H9 (cell line): ENCODE results near the gene TUFT1. TPM values are rescaled to one million over a fixed set of nuclear protein-coding genes. Genes with fewer than 3 reads are reported as not detected.
A peak's percentile ranks its signal among the peaks of the same experiment; 100 is the strongest.

Experiments used
- DNase-seq: peaks from one replicate; pipeline ENCODE4 v3.0.0-alpha.2; 2017
- H2AFZ ChIP-seq: one replicate; pipeline ENCODE4 v1.6.1; 2013; ENCODE audit warnings: mild to moderate bottlenecking, low read length, control low read depth, moderate library complexity
- H2AK5ac ChIP-seq: 2 replicates; pipeline ENCODE4 v1.6.1; 2013; ENCODE audit warnings: low read length, control low read depth, mixed read lengths; ENCODE audit not compliant: insufficient read length
- H2BK120ac ChIP-seq: one replicate; pipeline ENCODE4 v1.6.1; 2013; ENCODE audit warnings: low read depth, mild to moderate bottlenecking, low read length, control low read depth, inconsistent platforms; ENCODE audit not compliant: poor library complexity, severe bottlenecking
- H2BK12ac ChIP-seq: 2 replicates; pipeline ENCODE4 v1.6.1; 2013; ENCODE audit warnings: low read length, control low read depth, mixed read lengths, low read depth; ENCODE audit not compliant: insufficient read length
- H2BK15ac ChIP-seq: 2 replicates; pipeline ENCODE4 v1.6.1; 2013; ENCODE audit warnings: low read depth, low read length, control low read depth
- H2BK20ac ChIP-seq: one replicate; pipeline ENCODE4 v1.6.1; 2013; ENCODE audit warnings: low read depth, mild to moderate bottlenecking, low read length, control low read depth, inconsistent platforms; ENCODE audit not compliant: poor library complexity, severe bottlenecking
- H2BK5ac ChIP-seq: 2 replicates; pipeline ENCODE4 v1.6.1; 2013; ENCODE audit warnings: low read length, control low read depth, mixed read lengths; ENCODE audit not compliant: insufficient read length
- H3K14ac ChIP-seq: 2 replicates; pipeline ENCODE4 v1.6.1; 2013; ENCODE audit warnings: low read length, control low read depth; ENCODE audit not compliant: insufficient read depth
- H3K18ac ChIP-seq: 2 replicates; pipeline ENCODE4 v1.6.1; 2013; ENCODE audit warnings: low read depth, mild to moderate bottlenecking, mixed read lengths, low read length, control low read depth; ENCODE audit not compliant: insufficient read length
- H3K23ac ChIP-seq: 2 replicates; pipeline ENCODE4 v1.6.1; 2013; ENCODE audit warnings: low read length, control low read depth, mixed read lengths, low read depth; ENCODE audit not compliant: insufficient read length
- H3K23me2 ChIP-seq: 2 replicates; pipeline ENCODE4 v1.6.1; 2013; ENCODE audit warnings: low read depth, mild to moderate bottlenecking, mixed read lengths, low read length, control low read depth; ENCODE audit not compliant: insufficient read length, poor library complexity, severe bottlenecking
- H3K27ac ChIP-seq: 2 replicates; pipeline ENCODE4 v1.5.1; 2013; ENCODE audit warnings: low read length, control low read depth, mixed read lengths, low read depth; ENCODE audit not compliant: insufficient read length
- H3K27me3 ChIP-seq: 2 replicates; pipeline ENCODE4 v1.6.1; 2013; ENCODE audit warnings: low read length, control low read depth, inconsistent platforms; ENCODE audit not compliant: insufficient read depth
- H3K4ac ChIP-seq: 2 replicates; pipeline ENCODE4 v1.6.1; 2013; ENCODE audit warnings: low read depth, mild to moderate bottlenecking, control low read depth, inconsistent platforms, low read length, moderate library complexity
- H3K4me1 ChIP-seq: 2 replicates; pipeline ENCODE4 v1.6.1; 2013; ENCODE audit warnings: low read length, control low read depth, inconsistent platforms; ENCODE audit not compliant: insufficient read depth
- H3K4me2 ChIP-seq: 2 replicates; pipeline ENCODE4 v1.6.1; 2013; ENCODE audit warnings: low read length, control low read depth, mixed read lengths; ENCODE audit not compliant: insufficient read length, insufficient read depth
- H3K56ac ChIP-seq: 2 replicates; pipeline ENCODE4 v1.6.1; 2013; ENCODE audit warnings: low read depth, mild to moderate bottlenecking, mixed read lengths, low read length, control low read depth; ENCODE audit not compliant: insufficient read length
- H3K79me1 ChIP-seq: 2 replicates; pipeline ENCODE4 v1.6.1; 2013; ENCODE audit warnings: low read depth, mild to moderate bottlenecking, moderate library complexity, low read length, control low read depth, inconsistent platforms; ENCODE audit not compliant: insufficient read depth, poor library complexity, severe bottlenecking
- H3K79me2 ChIP-seq: 2 replicates; pipeline ENCODE4 v1.6.1; 2013; ENCODE audit warnings: low read length, control low read depth, inconsistent platforms; ENCODE audit not compliant: insufficient read depth
- H3K9ac ChIP-seq: 2 replicates; pipeline ENCODE4 v1.6.1; 2013; ENCODE audit warnings: low read length, control low read depth, mixed read lengths; ENCODE audit not compliant: insufficient read length; ENCODE audit errors: extremely low read depth
- H3K9me3 ChIP-seq: one replicate; pipeline ENCODE4 v1.6.1; 2013; ENCODE audit warnings: low read depth, low read length, inconsistent platforms; ENCODE audit not compliant: control insufficient read depth
- H3T11ph ChIP-seq: one replicate; pipeline ENCODE4 v1.6.1; 2013; ENCODE audit warnings: mild to moderate bottlenecking, low read length, control low read depth, inconsistent platforms
- H4K20me1 ChIP-seq: one replicate; pipeline ENCODE4 v1.6.1; 2013; ENCODE audit not compliant: control insufficient read depth, insufficient read length, insufficient read depth
- H4K5ac ChIP-seq: 2 replicates; pipeline ENCODE4 v1.6.1; 2013; ENCODE audit warnings: low read depth, mild to moderate bottlenecking, mixed read lengths, low read length, control low read depth; ENCODE audit not compliant: insufficient read length
- H4K8ac ChIP-seq: replicated peaks from 2 replicates; pipeline ENCODE4 v1.6.1; 2013; ENCODE audit warnings: low read length, control low read depth, mixed read lengths, low read depth; ENCODE audit not compliant: insufficient read length
- H4K91ac ChIP-seq: 2 replicates; pipeline ENCODE4 v1.6.1; 2013; ENCODE audit warnings: low read depth, mild to moderate bottlenecking, moderate library complexity, mixed read lengths, low read length, control low read depth; ENCODE audit not compliant: insufficient read length
- H3K27ac Mint-ChIP-seq, 3 experiments: 2 replicates in 2 of 3; 3 replicates in 1 of 3; pipeline ENCODE4 v1.8.0; 2020 to 2021; ENCODE audit warnings: mixed read lengths in 3 of 3, mild to moderate bottlenecking in 1 of 3, moderate library complexity in 1 of 3
- H3K27me3 Mint-ChIP-seq: 2 replicates; pipeline ENCODE4 v1.8.0; 2021; ENCODE audit warnings: low read depth, mild to moderate bottlenecking, moderate library complexity, mixed read lengths
- H3K36me3 Mint-ChIP-seq, 3 experiments: 2 replicates in 2 of 3; 3 replicates in 1 of 3; pipeline ENCODE4 v1.8.0; 2020 to 2021; ENCODE audit warnings: low read depth in 3 of 3, mixed read lengths in 3 of 3; ENCODE audit not compliant: insufficient read depth in 1 of 3
- H3K4me1 Mint-ChIP-seq, 2 experiments: 2 replicates each; pipeline ENCODE4 v1.8.0; 2020; ENCODE audit warnings: mixed read lengths in 2 of 2
- H3K4me3 Mint-ChIP-seq, 2 experiments: 2 replicates in 1 of 2; 3 replicates in 1 of 2; pipeline ENCODE4 v1.8.0; 2020 to 2021; ENCODE audit warnings: mild to moderate bottlenecking in 2 of 2, mixed read lengths in 2 of 2, moderate library complexity in 1 of 2
- H3K9me3 Mint-ChIP-seq, 2 experiments: 2 replicates in 1 of 2; 3 replicates in 1 of 2; pipeline ENCODE4 v1.8.0; 2020; ENCODE audit warnings: mild to moderate bottlenecking in 2 of 2, mixed read lengths in 2 of 2, moderate library complexity in 1 of 2
- WGBS: extraction: QIAGEN DNeasy Blood & Tissue Kit; methylation state at CpG from one replicate; pipeline ENCODE4 v1.1.7; 2013; ENCODE audit warnings: missing lambda C conversion rate, low lambda C conversion rate, mixed read lengths; ENCODE audit not compliant: insufficient read length; ENCODE audit errors: extremely low coverage; 5-methylcytosine and 5-hydroxymethylcytosine counted together
- total RNA-seq: library from RNA; stranded (reverse); gene quantifications from 2 replicates; pipeline ENCODE4 v1.2.1, GENCODE V29; 2021
- TF ChIP-seq, protein P1 (sequence below): fragments of 200-600 bp; sonication (generic); conservative IDR thresholded peaks from 3 replicates; pipeline ENCODE4 v1.8.0; 2021; ENCODE audit warnings: antibody characterized with exemption, mild to moderate bottlenecking

Gene TUFT1
- total RNA-seq, 1 experiment from 2014 or later = 6.2 TPM

DNA sequence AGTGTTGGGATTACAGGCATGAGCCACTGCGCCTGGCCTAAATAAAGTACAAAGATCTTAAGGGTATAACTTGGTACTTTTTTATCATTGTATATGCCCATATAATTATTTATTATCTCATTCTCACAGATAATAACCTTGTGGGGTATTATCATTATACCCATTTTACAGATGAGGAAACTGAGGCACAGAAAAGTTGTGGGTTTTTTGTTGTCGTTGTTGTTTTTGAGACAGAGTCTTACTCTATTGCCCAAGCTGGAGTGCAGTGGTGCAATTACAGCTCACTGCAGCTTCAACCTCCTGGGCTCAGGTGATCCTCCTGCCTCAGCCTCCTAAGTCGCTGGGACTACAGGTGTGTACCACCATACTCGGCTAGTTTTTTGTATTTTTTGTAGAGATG is 24.8 kb upstream of the TUFT1 start:
- H3K9me3 Mint-ChIP-seq = no peaks in the 10 kb centered on the region
- Histone ChIP-seq H3K79me2 (peaks cover 2% of the 10 kb centered on the region; the same call in 1 of the 2 replicates), H2AFZ (no peak overlapping the region), H3K4me1 (peaks cover 15% of the 10 kb centered on the region; the same call in 1 of the 2 replicates), H2BK15ac (no peak overlapping the region), H3K56ac (no peak overlapping the region), H3K79me1 (peaks cover under 1% of the 10 kb centered on the region), H2BK12ac (no peak overlapping the region), H2BK5ac (no peak overlapping the region), H3K9me3 (no peaks in the 10 kb centered on the region), H4K91ac (no peak overlapping the region), H3K9ac (no peak overlapping the region), H2BK120ac (no peak overlapping the region), H2BK20ac (no peak overlapping the region), H3T11ph (no peak overlapping the region), H3K27me3 (no peaks in the 10 kb centered on the region), H4K8ac (no peak overlapping the region), H3K23me2 (peaks cover 21% of the 10 kb centered on the region), H3K18ac (no peak overlapping the region), H3K27ac (peak overlapping the region; percentile 31), H4K5ac (no peak overlapping the region), H3K4me2 (no peak overlapping the region), H4K20me1 (no peaks in the 10 kb centered on the region), H3K14ac (no peak overlapping the region), H3K23ac (no peak overlapping the region), H3K4ac (no peak overlapping the region), H2AK5ac (no peak overlapping the region)
- H3K27ac Mint-ChIP-seq = peak overlapping the region; percentile 52 to 95 (median 94); a peak in 3 of 7 replicates
- H3K27me3 Mint-ChIP-seq = no peaks in the 10 kb centered on the region
- H3K4me3 Mint-ChIP-seq = no peak overlapping the region
- H3K36me3 Mint-ChIP-seq = peaks cover 7 to 20% (median 20%) of the 10 kb centered on the region in 3 experiments
- peaks cover 43 to 52% of the 10 kb centered on the region in 2 experiments for H3K4me1 Mint-ChIP-seq
- WGBS = no CpG with 5 or more reads among the region's 4 CpGs
- TF ChIP-seq, protein P1, sequence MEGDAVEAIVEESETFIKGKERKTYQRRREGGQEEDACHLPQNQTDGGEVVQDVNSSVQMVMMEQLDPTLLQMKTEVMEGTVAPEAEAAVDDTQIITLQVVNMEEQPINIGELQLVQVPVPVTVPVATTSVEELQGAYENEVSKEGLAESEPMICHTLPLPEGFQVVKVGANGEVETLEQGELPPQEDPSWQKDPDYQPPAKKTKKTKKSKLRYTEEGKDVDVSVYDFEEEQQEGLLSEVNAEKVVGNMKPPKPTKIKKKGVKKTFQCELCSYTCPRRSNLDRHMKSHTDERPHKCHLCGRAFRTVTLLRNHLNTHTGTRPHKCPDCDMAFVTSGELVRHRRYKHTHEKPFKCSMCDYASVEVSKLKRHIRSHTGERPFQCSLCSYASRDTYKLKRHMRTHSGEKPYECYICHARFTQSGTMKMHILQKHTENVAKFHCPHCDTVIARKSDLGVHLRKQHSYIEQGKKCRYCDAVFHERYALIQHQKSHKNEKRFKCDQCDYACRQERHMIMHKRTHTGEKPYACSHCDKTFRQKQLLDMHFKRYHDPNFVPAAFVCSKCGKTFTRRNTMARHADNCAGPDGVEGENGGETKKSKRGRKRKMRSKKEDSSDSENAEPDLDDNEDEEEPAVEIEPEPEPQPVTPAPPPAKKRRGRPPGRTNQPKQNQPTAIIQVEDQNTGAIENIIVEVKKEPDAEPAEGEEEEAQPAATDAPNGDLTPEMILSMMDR = no peak
- no peak for DNase-seq
